Spinal cord (tissue), 10 donors: ENCODE results near the gene AP2A1. TPM values are rescaled to one million over a fixed set of nuclear protein-coding genes. Genes with fewer than 3 reads are reported as not detected.

ENCODE experiments used
- DNase-seq, 6 donors: peaks; one replicate each; pipeline versions ENCODE4 v3.0.0 to v3.0.0-alpha.2; 2013 to 2015; ENCODE audit warnings: low spot score in 6 of 6, low read depth in 4 of 6
- H3K27ac ChIP-seq: one replicate; pipeline ENCODE4 v1.5.1; 2013; ENCODE audit warnings: low read depth, low read length, control low read depth
- H3K27me3 ChIP-seq: one replicate; pipeline ENCODE4 v1.6.1; 2013; ENCODE audit warnings: low read length; ENCODE audit not compliant: control insufficient read depth, insufficient read depth
- H3K36me3 ChIP-seq: one replicate; pipeline ENCODE4 v1.6.1; 2013; ENCODE audit warnings: low read length; ENCODE audit not compliant: control insufficient read depth, insufficient read depth
- H3K4me1 ChIP-seq: one replicate; pipeline ENCODE4 v1.6.1; 2013; ENCODE audit warnings: low read length; ENCODE audit not compliant: control insufficient read depth, insufficient read depth
- H3K4me3 ChIP-seq: one replicate; pipeline ENCODE4 v1.5.1; 2013; ENCODE audit warnings: low read depth, low read length, control low read depth
- H3K9me3 ChIP-seq: one replicate; pipeline ENCODE4 v1.6.1; 2013; ENCODE audit warnings: low read length; ENCODE audit not compliant: control insufficient read depth, insufficient read depth
- WGBS: methylation state at CpG from one replicate; pipeline ENCODE4 v1.1.5; 2013; ENCODE audit warnings: missing lambda C conversion rate; ENCODE audit not compliant: insufficient coverage; 5-methylcytosine and 5-hydroxymethylcytosine counted together
- polyA plus RNA-seq, 2 donors: library from polyadenylated mRNA; unstranded; fragments of 120-200 nt; gene quantifications; one replicate each; pipeline ENCODE4 v1.2.1, GENCODE V29; 2013; ENCODE audit not compliant: insufficient read length in 2 of 2
- total RNA-seq, 2 donors: library from RNA; depleted of rRNA in 1 of 2; stranded (reverse); fragments of 120-200 nt in 1 of 2; fragments of >200 nt in 1 of 2; gene quantifications; one replicate each; pipeline versions ENCODE4 v1.2.3 to v1.2.4, GENCODE V29; 2013 to 2014
- donor health status: healthy.

The AP2A1 gene
- total and polyA plus RNA-seq, 4 donors = 58.5 to 156 (median 106) TPM

GRCh38 chr19:49761625-49762311 is 5.0 kb upstream of the AP2A1 start:
- WGBS = 76% methylated on average over 12 of the region's 16 CpGs
- H3K27me3 ChIP-seq = peaks cover 2% of the 10 kb centered on the region
- H3K4me3 ChIP-seq = no peak overlapping the region
- H3K27ac ChIP-seq = peak overlapping the region; percentile 57
- no peaks in the 10 kb centered on the region for H3K36me3 ChIP-seq
- DNase-seq = peak in 1 of 6 donors; percentile 18
- H3K9me3 ChIP-seq = no peaks in the 10 kb centered on the region
- peaks cover 16% of the 10 kb centered on the region for H3K4me1 ChIP-seq

- H3K4me1 ChIP-seq = peaks cover 23% of the 10 kb centered on the region
- H3K9me3 ChIP-seq = no peaks in the 10 kb centered on the region
- 57% methylated on average over 5 of the region's 6 CpGs for WGBS
- H3K36me3 ChIP-seq = no peaks in the 10 kb centered on the region
- no peak within 1 kb of the TSS for H3K27ac ChIP-seq
- no peak for DNase-seq
- H3K4me3 ChIP-seq = no peak within 1 kb of the TSS
- peaks cover 2% of the 10 kb centered on the region for H3K27me3 ChIP-seq
These were observed 3.6 kb upstream of the AP2A1 start, which contains the start of gene TSKS for GRCh38 chr19:49763230-49763629. Gene TSKS, minus strand, starts transcription at chr19:49763306. Its CDS starts 59 bp downstream, at chr19:49763247.

GRCh38 chr19:49764341-49764740 is 2.5 kb upstream of the AP2A1 start:
- Histone ChIP-seq H3K27ac (no peak overlapping the region), H3K27me3 (no peaks in the 10 kb centered on the region), H3K9me3 (no peaks in the 10 kb centered on the region), H3K4me3 (no peak overlapping the region), H3K4me1 (peaks cover 26% of the 10 kb centered on the region), H3K36me3 (peaks cover 2% of the 10 kb centered on the region)
- DNase-seq = no peak
- 78% methylated on average over 4 of the region's 8 CpGs for WGBS

GRCh38 chr19:49766007-49766929 is 533 bp upstream of the AP2A1 start:
- WGBS = under 1% methylated on average over 43 of the region's 53 CpGs
- no peaks in the 10 kb centered on the region for H3K9me3 ChIP-seq
- DNase-seq = peak; percentile 98 to 100 (median 100)
- peak overlapping the region; percentile 98 for H3K27ac ChIP-seq
- peaks cover 6% of the 10 kb centered on the region for H3K36me3 ChIP-seq
- H3K27me3 ChIP-seq = no peaks in the 10 kb centered on the region
- H3K4me3 ChIP-seq = peak overlapping the region; percentile 52
- peaks cover 26% of the 10 kb centered on the region for H3K4me1 ChIP-seq

- DNase-seq = no peak
- under 1% methylated on average over 9 of the region's 9 CpGs for WGBS
- peaks cover 10% of the 10 kb centered on the region for H3K36me3 ChIP-seq
- peaks cover 23% of the 10 kb centered on the region for H3K4me1 ChIP-seq
- no peaks in the 10 kb centered on the region for H3K27me3 ChIP-seq
- peak overlapping the region; percentile 92 for H3K4me3 ChIP-seq
- H3K27ac ChIP-seq = peak overlapping the region; percentile 85
- H3K9me3 ChIP-seq = no peaks in the 10 kb centered on the region
These were observed 580 bp downstream of the AP2A1 start for GRCh38 chr19:49767381-49767780.

- H3K4me3 ChIP-seq = peak overlapping the region; percentile 92
- peaks cover 23% of the 10 kb centered on the region for H3K4me1 ChIP-seq
- H3K36me3 ChIP-seq = peaks cover 16% of the 10 kb centered on the region
- no peak for DNase-seq
- H3K9me3 ChIP-seq = no peaks in the 10 kb centered on the region
- no peaks in the 10 kb centered on the region for H3K27me3 ChIP-seq
- 52% methylated on average over 12 of the region's 12 CpGs for WGBS
- H3K27ac ChIP-seq = no peak overlapping the region
These were observed 1.3 kb downstream of the AP2A1 start for GRCh38 chr19:49767967-49768581.

GRCh38 chr19:49770529-49770928 is 3.7 kb downstream of the AP2A1 start:
- H3K4me1 ChIP-seq = peaks cover 21% of the 10 kb centered on the region

GRCh38 chr19:49771674-49772139 is 4.9 kb downstream of the AP2A1 start:
- no peaks in the 10 kb centered on the region for H3K9me3 ChIP-seq
- H3K27ac ChIP-seq = no peak overlapping the region
- DNase-seq = no peak
- WGBS = 97% methylated on average over 10 of the region's 13 CpGs
- no peaks in the 10 kb centered on the region for H3K27me3 ChIP-seq
- H3K36me3 ChIP-seq = peaks cover 38% of the 10 kb centered on the region
- peaks cover 15% of the 10 kb centered on the region for H3K4me1 ChIP-seq
- H3K4me3 ChIP-seq = no peak overlapping the region

More at GRCh38 chr19:49770529-49770928, 3.7 kb downstream of the AP2A1 start:
- no peak for DNase-seq
- Histone ChIP-seq H3K27ac (no peak overlapping the region), H3K36me3 (peaks cover 26% of the 10 kb centered on the region), H3K27me3 (no peaks in the 10 kb centered on the region), H3K9me3 (no peaks in the 10 kb centered on the region), H3K4me3 (no peak overlapping the region)
- WGBS = 94% methylated on average over 7 of the region's 8 CpGs

- H3K4me3 ChIP-seq = no peak overlapping the region
- no peak overlapping the region for H3K27ac ChIP-seq
- WGBS = 89% methylated on average over 10 of the region's 10 CpGs
- H3K27me3 ChIP-seq = no peaks in the 10 kb centered on the region
- peaks cover 39% of the 10 kb centered on the region for H3K36me3 ChIP-seq
- peaks cover 9% of the 10 kb centered on the region for H3K4me1 ChIP-seq
- H3K9me3 ChIP-seq = no peaks in the 10 kb centered on the region
- no peak for DNase-seq
These were observed 6.1 kb downstream of the AP2A1 start for GRCh38 chr19:49772850-49773432.
